Ovary (tissue), 3 donors: ENCODE results near the gene GOLGA6D.

Source experiments
- CTCF ChIP-seq, 3 donors: fragments of 450-650 bp in 2 of 3; fragments of 200-600 bp in 1 of 3; IDR thresholded peaks; one replicate each; pipeline versions ENCODE4 v1.5.1 to v1.8.0; 2016 to 2022; ENCODE audit warnings: antibody characterized with exemption in 3 of 3, mild to moderate bottlenecking in 1 of 3
- EP300 ChIP-seq: sonication (generic); formaldehyde crosslinking; IDR thresholded peaks from one replicate; pipeline ENCODE4 v1.6.1; 2017; ENCODE audit warnings: antibody characterized with exemption
- POLR2A ChIP-seq: fragments of 450-650 bp; IDR thresholded peaks from one replicate; pipeline ENCODE4 v1.6.1; 2017; ENCODE audit warnings: antibody characterized with exemption, mild to moderate bottlenecking, moderate library complexity
- donor health status: DM: no; HTN: no; CAD: no.

- TF ChIP-seq CTCF (IDR thresholded peaks at IDR 0.05) (no peak), POLR2A (no peak), EP300 (no peak)
These were observed 57.1 kb downstream of the GOLGA6D start for GRCh38 chr15:75339531-75340240.
